Activated naive CD8-positive, alpha-beta T cell treated with anti-CD3 and anti-CD28 coated beads for 36 hours (primary cell): ENCODE data around the gene PTPRD. TPM values are rescaled to one million over a fixed set of nuclear protein-coding genes. Genes with fewer than 3 reads are reported as not detected.

Source experiments
- DNase-seq: peaks from one replicate; pipeline ENCODE4 v3.0.0; 2021
- H3K27ac Mint-ChIP-seq: one replicate; pipeline ENCODE4 v1.8.0; 2022; ENCODE audit warnings: mild to moderate bottlenecking, moderate library complexity, mixed read lengths
- H3K27me3 Mint-ChIP-seq: one replicate; pipeline ENCODE4 v1.8.0; 2022; ENCODE audit warnings: mild to moderate bottlenecking, mixed read lengths
- H3K36me3 Mint-ChIP-seq: one replicate; pipeline ENCODE4 v1.8.0; 2021; ENCODE audit warnings: mild to moderate bottlenecking, mixed read lengths
- H3K4me1 Mint-ChIP-seq: one replicate; pipeline ENCODE4 v1.8.0; 2021; ENCODE audit warnings: mixed read lengths
- H3K4me3 Mint-ChIP-seq: one replicate; pipeline ENCODE4 v1.8.0; 2022; ENCODE audit warnings: mild to moderate bottlenecking, moderate library complexity, mixed read lengths
- H3K9me3 Mint-ChIP-seq: one replicate; pipeline ENCODE4 v1.8.0; 2022; ENCODE audit warnings: mixed read lengths
- total RNA-seq, 2 experiments: library from RNA; stranded (reverse); gene quantifications; one replicate each; pipeline ENCODE4 v1.2.3, GENCODE V29; 2021

Gene PTPRD
- total RNA-seq, 2 experiments from 2014 or later, result 0.16 to 0.18 TPM

DNA sequence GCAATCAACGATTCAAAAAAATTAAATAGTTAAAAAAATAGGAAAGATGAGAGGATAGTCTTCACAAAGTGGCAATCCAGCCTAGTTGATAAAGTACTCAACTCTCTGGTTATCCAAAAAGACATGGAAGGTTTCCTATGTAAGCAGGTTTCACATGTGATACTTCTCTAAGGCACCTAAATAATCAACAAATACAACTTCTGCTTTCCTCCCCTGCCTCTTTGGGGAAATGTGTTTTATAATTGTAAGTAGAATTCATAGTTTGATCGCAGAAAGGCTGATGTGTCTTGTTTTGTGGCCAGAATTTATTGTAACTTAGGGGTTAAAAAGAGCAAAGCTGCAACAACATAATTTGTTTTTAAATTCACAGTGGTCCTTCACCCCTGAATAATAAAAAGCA, 1957.7 kb downstream of the PTPRD start:
- no peaks in the 10 kb centered on the region for H3K27me3 Mint-ChIP-seq
- H3K27ac Mint-ChIP-seq, result no peak overlapping the region
- no peaks in the 10 kb centered on the region for H3K36me3 Mint-ChIP-seq
- no peaks in the 10 kb centered on the region for H3K4me1 Mint-ChIP-seq
- no peaks in the 10 kb centered on the region for H3K9me3 Mint-ChIP-seq
- DNase-seq, result no peak
- no peak overlapping the region for H3K4me3 Mint-ChIP-seq

DNA sequence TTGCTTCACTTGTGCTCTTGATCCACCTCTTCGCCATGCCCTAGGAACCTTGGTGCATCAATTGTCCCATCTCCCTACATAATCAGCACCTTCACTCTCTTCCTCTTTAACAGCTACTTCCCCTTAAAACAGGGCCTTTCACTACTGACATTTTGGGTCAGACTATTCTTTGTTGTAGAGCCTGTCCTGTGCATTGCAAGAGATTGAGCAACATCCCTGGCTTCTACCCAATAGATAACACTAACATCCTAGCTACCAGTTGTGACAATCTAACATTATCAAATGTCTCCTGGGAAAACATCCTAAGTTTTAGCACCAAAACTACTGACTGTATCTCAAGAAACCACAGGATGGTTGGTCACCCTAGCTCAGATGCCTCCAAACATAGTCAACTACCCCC, 1958.9 kb downstream of the PTPRD start:
- H3K4me3 Mint-ChIP-seq, result no peak overlapping the region

GRCh38 chr9:8653111-8653510, 1959.7 kb downstream of the PTPRD start:
- Mint-ChIP-seq H3K4me3 (no peak overlapping the region), H3K27me3 (no peaks in the 10 kb centered on the region), H3K36me3 (no peaks in the 10 kb centered on the region), H3K4me1 (no peaks in the 10 kb centered on the region), H3K27ac (no peak overlapping the region), H3K9me3 (no peaks in the 10 kb centered on the region)
- no peak for DNase-seq

More for the DNA sequence above, 1958.9 kb downstream of the PTPRD start:
- Mint-ChIP-seq H3K27me3 (no peaks in the 10 kb centered on the region), H3K9me3 (no peaks in the 10 kb centered on the region), H3K4me1 (no peaks in the 10 kb centered on the region), H3K36me3 (no peaks in the 10 kb centered on the region), H3K27ac (no peak overlapping the region)
- no peak for DNase-seq

DNA sequence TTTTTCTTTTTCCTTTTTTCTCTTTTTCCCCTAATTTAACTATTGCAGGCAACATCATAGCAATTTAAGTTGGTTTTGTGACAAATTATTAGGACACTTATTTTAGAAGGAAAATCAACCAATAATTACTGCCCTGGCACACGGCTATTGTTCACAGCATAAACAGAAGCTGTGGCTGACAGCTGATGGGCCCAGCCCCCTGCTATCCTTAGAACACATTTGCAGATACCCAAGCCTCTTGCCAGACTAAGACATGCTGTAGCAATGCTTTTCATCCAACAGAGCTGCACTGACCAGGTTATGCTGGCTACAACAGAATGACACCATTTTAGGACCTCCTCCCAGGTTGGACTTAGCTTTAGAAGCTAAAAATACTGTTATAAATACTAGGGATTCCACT, 1960.5 kb downstream of the PTPRD start:
- Mint-ChIP-seq H3K27me3 (no peaks in the 10 kb centered on the region), H3K9me3 (no peaks in the 10 kb centered on the region), H3K4me1 (no peaks in the 10 kb centered on the region), H3K4me3 (no peak overlapping the region), H3K27ac (no peak overlapping the region), H3K36me3 (no peaks in the 10 kb centered on the region)
- DNase-seq, result no peak

DNA sequence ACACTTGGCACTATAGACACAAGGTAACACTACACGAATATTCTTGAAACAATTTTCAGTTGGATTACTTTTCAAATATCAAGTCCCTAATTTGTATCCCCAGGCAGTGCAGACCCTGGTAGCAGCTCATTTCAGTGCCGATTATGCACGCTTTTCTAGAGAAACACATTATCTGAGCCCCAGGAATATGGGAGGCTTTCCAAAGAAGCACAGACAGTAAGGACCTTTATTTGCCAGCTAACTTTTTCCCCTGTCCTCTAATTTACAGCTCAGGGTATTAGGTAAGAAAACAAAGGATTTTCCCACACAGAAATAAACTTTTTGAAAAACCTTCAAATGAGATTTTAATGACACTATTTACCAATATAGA, 1961.0 kb downstream of the PTPRD start:
- no peak for DNase-seq
- Mint-ChIP-seq H3K27me3 (no peaks in the 10 kb centered on the region), H3K4me3 (no peak overlapping the region), H3K27ac (no peak overlapping the region), H3K9me3 (no peaks in the 10 kb centered on the region), H3K36me3 (no peaks in the 10 kb centered on the region), H3K4me1 (no peaks in the 10 kb centered on the region)

- no peak overlapping the region for H3K27ac Mint-ChIP-seq
Measured at GRCh38 chr9:8651070-8651845, 1961.5 kb downstream of the PTPRD start.

GRCh38 chr9:8649807-8650206, 1963.0 kb downstream of the PTPRD start:
- Mint-ChIP-seq H3K36me3 (no peaks in the 10 kb centered on the region), H3K4me3 (no peak overlapping the region), H3K9me3 (no peaks in the 10 kb centered on the region), H3K4me1 (no peaks in the 10 kb centered on the region), H3K27me3 (no peaks in the 10 kb centered on the region), H3K27ac (no peak overlapping the region)
- no peak for DNase-seq

More at GRCh38 chr9:8651070-8651845, 1961.5 kb downstream of the PTPRD start:
- no peak for DNase-seq
- no peaks in the 10 kb centered on the region for H3K4me1 Mint-ChIP-seq
- no peaks in the 10 kb centered on the region for H3K9me3 Mint-ChIP-seq
- H3K36me3 Mint-ChIP-seq, result no peaks in the 10 kb centered on the region
- H3K27me3 Mint-ChIP-seq, result no peaks in the 10 kb centered on the region
- H3K4me3 Mint-ChIP-seq, result no peak overlapping the region

GRCh38 chr9:8649160-8649559, 1963.6 kb downstream of the PTPRD start:
- no peaks in the 10 kb centered on the region for H3K9me3 Mint-ChIP-seq
- H3K4me3 Mint-ChIP-seq, result no peak overlapping the region
- H3K36me3 Mint-ChIP-seq, result no peaks in the 10 kb centered on the region
- H3K27me3 Mint-ChIP-seq, result no peaks in the 10 kb centered on the region
- DNase-seq, result no peak
- H3K27ac Mint-ChIP-seq, result no peak overlapping the region
- no peaks in the 10 kb centered on the region for H3K4me1 Mint-ChIP-seq

- H3K36me3 Mint-ChIP-seq, result no peaks in the 10 kb centered on the region
- no peaks in the 10 kb centered on the region for H3K4me1 Mint-ChIP-seq
- no peak overlapping the region for H3K4me3 Mint-ChIP-seq
- no peak for DNase-seq
- no peaks in the 10 kb centered on the region for H3K9me3 Mint-ChIP-seq
- H3K27me3 Mint-ChIP-seq, result no peaks in the 10 kb centered on the region
- H3K27ac Mint-ChIP-seq, result no peak overlapping the region
Measured at GRCh38 chr9:8648271-8648845, 1964.4 kb downstream of the PTPRD start.

- H3K36me3 Mint-ChIP-seq, result no peaks in the 10 kb centered on the region
- H3K4me1 Mint-ChIP-seq, result no peaks in the 10 kb centered on the region
- no peaks in the 10 kb centered on the region for H3K27me3 Mint-ChIP-seq
- H3K4me3 Mint-ChIP-seq, result no peak overlapping the region
- no peaks in the 10 kb centered on the region for H3K9me3 Mint-ChIP-seq
- DNase-seq, result no peak
- no peak overlapping the region for H3K27ac Mint-ChIP-seq
Measured at GRCh38 chr9:8647824-8648223, 1965.0 kb downstream of the PTPRD start.

DNA sequence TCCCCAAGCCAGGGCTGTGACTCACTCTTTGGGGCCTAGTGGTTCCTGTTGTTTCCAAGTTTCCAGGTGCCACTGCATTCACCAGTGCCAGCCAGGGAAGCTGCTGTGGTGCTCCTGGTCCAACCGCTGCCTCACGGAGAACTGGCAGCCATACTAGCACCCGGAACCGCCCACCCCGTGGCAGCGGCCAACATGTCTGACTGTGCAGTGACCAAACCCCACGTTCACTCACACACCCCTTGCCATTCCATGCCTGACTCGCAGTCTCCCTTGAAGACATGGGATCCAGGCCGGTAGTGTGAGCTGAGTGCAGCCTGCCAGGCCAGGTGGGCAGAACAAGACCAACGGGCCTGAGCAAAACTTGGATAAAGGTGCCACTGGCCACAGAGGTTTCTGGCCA, 1968.2 kb downstream of the PTPRD start:
- H3K27me3 Mint-ChIP-seq, result no peaks in the 10 kb centered on the region
- no peaks in the 10 kb centered on the region for H3K9me3 Mint-ChIP-seq
- H3K27ac Mint-ChIP-seq, result no peak overlapping the region
- H3K4me1 Mint-ChIP-seq, result no peaks in the 10 kb centered on the region
- no peaks in the 10 kb centered on the region for H3K36me3 Mint-ChIP-seq
- no peak overlapping the region for H3K4me3 Mint-ChIP-seq
- DNase-seq, result no peak

DNA sequence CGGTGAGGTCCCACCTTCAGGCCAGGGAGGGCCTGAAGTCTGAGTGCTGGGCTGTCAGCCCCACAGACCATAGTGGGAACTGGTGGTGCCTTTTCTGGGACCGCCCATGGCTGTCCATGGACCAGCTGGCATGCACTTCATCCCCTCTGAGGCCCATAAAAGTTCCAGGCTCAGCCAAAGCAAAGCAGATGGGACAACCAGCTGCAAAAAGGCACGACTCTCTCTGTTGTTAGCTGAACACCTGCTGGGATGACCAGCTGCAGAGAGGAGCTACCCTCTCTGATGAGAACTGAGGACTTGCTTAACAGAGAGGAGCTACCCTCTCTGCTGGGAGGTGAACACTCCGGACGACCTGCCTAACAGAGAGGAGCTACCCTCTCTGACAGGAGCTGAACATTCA, 1968.9 kb downstream of the PTPRD start:
- DNase-seq, result no peak
- no peaks in the 10 kb centered on the region for H3K36me3 Mint-ChIP-seq
- H3K27me3 Mint-ChIP-seq, result no peaks in the 10 kb centered on the region
- H3K9me3 Mint-ChIP-seq, result no peaks in the 10 kb centered on the region
- no peaks in the 10 kb centered on the region for H3K4me1 Mint-ChIP-seq
- no peak overlapping the region for H3K27ac Mint-ChIP-seq
- no peak overlapping the region for H3K4me3 Mint-ChIP-seq

GRCh38 chr9:8643464-8643863, 1969.3 kb downstream of the PTPRD start:
- no peaks in the 10 kb centered on the region for H3K36me3 Mint-ChIP-seq
- DNase-seq, result no peak
- H3K4me1 Mint-ChIP-seq, result no peaks in the 10 kb centered on the region
- no peaks in the 10 kb centered on the region for H3K27me3 Mint-ChIP-seq
- H3K9me3 Mint-ChIP-seq, result no peaks in the 10 kb centered on the region
- no peak overlapping the region for H3K27ac Mint-ChIP-seq
- H3K4me3 Mint-ChIP-seq, result no peak overlapping the region

DNA sequence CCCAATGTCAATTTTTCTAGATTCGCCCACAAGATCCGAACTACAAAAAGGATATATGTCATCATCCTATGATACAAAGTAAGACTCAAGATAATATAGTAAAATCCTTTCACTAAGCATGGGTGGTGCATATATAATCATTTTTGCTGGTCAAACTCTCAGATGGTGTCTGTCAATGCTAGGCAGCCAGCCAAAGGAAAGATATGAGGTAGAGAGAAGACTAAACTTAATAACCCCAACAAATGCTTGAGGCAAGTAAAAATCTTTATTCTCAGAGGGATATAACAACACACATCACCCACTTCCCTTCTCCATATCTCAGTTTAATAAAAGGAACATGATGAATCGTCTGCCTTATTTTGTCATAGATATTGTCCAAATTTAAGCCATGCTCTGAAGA, 1972.0 kb downstream of the PTPRD start:
- no peak overlapping the region for H3K27ac Mint-ChIP-seq
- H3K27me3 Mint-ChIP-seq, result no peaks in the 10 kb centered on the region
- no peaks in the 10 kb centered on the region for H3K4me1 Mint-ChIP-seq
- H3K4me3 Mint-ChIP-seq, result no peak overlapping the region
- DNase-seq, result no peak
- H3K36me3 Mint-ChIP-seq, result no peaks in the 10 kb centered on the region
- no peaks in the 10 kb centered on the region for H3K9me3 Mint-ChIP-seq

- Mint-ChIP-seq H3K4me3 (no peak overlapping the region), H3K27ac (no peak overlapping the region), H3K36me3 (no peaks in the 10 kb centered on the region), H3K27me3 (no peaks in the 10 kb centered on the region), H3K9me3 (no peaks in the 10 kb centered on the region), H3K4me1 (no peaks in the 10 kb centered on the region)
- DNase-seq, result no peak
Measured at GRCh38 chr9:8637626-8638025, 1975.2 kb downstream of the PTPRD start.

DNA sequence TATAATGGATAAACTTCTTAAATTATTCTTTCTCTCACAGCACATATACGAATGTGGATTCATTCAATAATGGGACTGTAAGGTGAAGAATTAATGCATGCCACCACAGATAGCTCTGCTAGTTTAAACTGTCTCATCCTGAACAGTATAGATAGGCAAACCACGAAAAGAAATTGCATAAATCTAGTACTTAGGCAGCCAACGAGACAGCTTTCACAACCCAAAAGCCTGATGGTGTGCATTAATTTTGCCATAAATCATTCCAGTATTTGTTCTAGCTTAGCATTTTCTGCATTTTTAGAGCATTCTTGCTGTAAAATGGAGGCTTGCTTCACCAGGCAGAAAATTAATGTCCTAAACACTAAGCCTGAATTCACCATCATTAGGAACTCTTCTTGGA, 1979.0 kb downstream of the PTPRD start:
- Mint-ChIP-seq H3K27ac (no peak overlapping the region), H3K27me3 (no peaks in the 10 kb centered on the region), H3K36me3 (no peaks in the 10 kb centered on the region), H3K4me1 (no peaks in the 10 kb centered on the region), H3K9me3 (no peaks in the 10 kb centered on the region), H3K4me3 (no peak overlapping the region)
- no peak for DNase-seq
